NCI-H2196 (cell line): ENCODE measurements around the gene FAM107A.

Experiments
- DNase-seq: peaks from one replicate; lab custom pipeline; 2025; ENCODE audit not compliant: unreplicated experiment; lab: John Stamatoyannopoulos, UW

The FAM107A gene

GRCh38 chr3:58591517-58592510 is 14.6 kb upstream of the FAM107A start:
- no peak for DNase-seq

GRCh38 chr3:58588030-58588614 is 10.9 kb upstream of the FAM107A start:
- DNase-seq = no peak

- no peak for DNase-seq
These were observed 9.6 kb upstream of the FAM107A start for GRCh38 chr3:58586776-58587192.

DNA sequence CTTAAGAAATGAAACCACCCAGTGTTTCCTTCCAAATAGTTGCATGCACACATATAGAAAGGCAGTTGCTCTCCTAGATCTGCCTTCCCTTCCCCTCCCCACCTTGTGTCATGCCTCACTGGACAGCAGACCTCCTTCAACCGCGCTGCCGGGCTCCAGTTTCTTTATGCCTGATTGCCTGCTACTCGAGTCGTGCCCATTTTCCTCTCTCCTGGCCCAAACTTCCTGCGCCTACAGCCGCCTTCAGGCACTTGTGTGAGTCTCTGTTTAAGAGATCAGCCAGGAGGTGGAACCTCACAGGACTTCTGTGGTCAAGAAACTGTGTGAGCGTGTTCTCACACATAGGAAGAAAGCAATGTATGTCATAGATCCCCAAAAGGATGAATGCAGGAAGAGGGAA is 8.8 kb upstream of the FAM107A start:
- DNase-seq = peak; percentile 8

DNA sequence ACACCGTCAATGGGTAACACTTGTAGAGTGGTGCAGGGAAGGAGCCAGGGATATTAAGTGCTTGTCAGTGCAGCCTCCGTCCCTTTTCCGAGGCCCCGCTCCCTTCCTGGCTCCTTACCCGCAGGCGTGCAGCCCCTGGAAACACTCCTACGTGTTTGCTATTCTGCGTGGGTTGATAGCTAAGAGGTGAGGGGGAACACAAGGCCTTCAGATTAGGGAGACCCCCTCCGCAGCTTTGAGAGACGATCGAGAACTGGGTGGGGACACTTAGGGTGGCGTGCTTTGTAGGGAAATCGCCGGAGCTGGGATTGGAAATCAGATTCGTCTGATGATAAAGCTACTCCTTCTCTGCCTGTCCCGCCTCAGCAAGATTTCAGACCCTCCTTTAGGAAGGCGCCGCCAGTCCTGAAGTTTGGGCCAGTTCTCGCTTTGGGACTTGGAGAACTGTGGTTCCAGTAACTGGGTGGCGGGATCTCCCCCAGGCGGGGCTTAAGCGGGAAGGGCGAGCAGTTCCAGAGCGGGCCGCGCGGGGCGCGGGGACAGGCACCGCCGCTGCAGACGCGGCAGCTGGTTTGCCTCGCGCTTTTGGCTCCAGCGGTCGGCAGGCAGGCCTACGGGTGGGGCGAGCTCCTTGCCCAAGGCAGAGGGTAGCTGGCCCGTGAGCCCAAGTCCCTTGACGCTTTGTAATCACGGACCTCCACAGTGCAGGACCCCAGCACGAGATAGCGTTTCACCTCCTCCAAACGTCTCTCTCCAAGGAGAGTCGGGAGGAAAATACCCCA is 8.0 kb upstream of the FAM107A start:
- peak; percentile 70 for DNase-seq

DNA sequence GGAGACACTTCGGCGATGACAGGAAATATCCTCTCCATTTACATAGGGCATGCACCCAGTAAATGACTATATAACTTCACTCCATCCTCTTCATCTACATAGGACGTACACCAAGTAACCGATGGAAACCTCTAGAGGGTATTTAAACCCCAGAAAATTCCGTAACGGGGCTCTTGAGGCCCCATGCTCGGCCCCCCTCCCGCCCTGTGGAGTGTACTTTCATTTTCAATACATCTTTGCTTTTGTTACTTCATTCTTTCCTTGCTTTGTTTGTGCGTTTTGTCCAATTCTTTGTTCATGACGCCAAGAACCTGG is 7.5 kb upstream of the FAM107A start:
- no peak for DNase-seq

- DNase-seq = no peak
These were observed 4.3 kb upstream of the FAM107A start for GRCh38 chr3:58581328-58582091.

DNA sequence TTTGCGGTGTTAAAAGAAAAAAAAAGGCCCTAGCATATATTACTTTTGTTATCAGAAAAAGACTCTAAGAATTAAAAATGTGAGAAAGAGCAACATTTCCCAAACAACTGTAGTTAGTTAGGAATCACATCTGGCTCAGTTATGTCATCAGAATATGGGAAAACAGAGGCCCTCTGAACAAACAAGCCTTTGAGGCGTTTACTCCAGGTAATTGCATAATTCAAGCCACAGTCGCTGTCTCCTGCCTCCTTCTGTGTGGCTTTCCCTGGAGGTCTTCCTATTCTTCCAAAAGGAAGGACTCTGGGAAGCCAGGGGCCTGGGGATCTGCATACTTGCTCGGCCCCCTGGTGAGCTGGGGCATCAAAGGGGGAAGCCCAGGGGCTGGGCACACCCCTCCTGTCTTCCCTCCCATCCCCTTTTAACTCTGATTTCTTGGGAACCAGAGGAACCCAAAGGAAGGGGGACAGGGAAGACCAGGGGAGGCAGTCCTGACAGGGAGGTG is 3.7 kb upstream of the FAM107A start:
- DNase-seq = no peak

- no peak for DNase-seq
These were observed 1.7 kb upstream of the FAM107A start for GRCh38 chr3:58578873-58579272.

DNA sequence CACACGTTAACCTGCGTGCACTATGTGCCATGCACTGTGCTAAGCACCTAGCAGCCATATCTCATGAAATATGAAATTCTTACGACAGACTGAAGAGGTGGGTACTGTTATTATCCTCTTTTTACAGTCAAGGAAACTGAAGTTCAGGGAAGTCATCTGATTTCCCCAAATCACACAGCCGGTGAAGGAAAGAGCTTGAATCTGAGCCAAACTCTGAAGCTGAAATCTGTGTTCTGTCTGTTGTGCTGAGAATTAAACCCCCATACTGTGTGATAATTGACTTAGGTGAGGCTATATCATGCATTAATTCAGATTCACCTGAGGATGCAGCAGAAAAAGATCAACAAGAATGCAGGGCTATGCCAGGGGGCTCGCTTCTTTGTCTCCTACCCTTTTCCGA is 475 bp downstream of the FAM107A start:
- DNase-seq = no peak

GRCh38 chr3:58575971-58576652 is 1.1 kb downstream of the FAM107A start:
- DNase-seq = no peak

GRCh38 chr3:58574682-58575081 is 2.5 kb downstream of the FAM107A start:
- no peak for DNase-seq

DNA sequence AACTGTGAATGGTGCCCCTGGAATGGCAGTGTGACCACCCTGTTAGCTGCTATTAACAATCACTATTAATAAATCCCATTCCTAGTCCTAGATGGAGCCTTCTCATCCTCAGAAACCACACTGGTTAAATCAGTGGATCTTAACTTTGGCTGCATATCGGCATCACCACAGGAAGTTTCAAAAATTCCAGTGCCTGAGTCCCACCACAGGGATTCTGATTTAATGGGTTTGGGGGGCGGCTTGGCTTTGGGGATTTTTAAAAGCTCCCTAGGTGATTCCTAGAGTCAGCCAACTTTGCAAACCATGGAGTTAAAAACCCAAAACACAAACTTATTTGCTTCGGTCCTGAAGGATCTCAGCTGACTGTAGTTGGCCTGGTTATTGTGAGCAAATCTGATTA is 3.1 kb downstream of the FAM107A start:
- DNase-seq = no peak

DNA sequence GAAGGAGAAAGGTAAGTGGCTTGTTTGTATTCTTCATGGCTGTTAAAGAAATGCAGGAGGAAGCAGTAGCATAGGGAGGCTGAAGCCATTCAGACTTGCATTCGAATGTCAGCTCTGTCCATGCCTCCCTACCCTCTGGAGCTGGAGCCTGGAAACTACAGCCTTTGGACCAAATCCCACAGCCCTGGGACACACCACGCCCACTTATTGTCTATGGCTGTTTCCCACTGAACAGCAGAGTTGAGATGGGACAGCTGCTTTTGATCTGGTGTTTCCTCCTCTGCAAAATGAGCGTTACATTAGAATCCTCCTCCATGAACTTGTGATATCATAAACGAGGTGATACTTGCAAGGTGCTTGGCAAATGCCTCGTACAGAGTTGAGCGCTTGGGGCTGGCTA is 3.6 kb downstream of the FAM107A start:
- no peak for DNase-seq

- DNase-seq = no peak
These were observed 4.5 kb downstream of the FAM107A start for GRCh38 chr3:58572634-58573230.

DNA sequence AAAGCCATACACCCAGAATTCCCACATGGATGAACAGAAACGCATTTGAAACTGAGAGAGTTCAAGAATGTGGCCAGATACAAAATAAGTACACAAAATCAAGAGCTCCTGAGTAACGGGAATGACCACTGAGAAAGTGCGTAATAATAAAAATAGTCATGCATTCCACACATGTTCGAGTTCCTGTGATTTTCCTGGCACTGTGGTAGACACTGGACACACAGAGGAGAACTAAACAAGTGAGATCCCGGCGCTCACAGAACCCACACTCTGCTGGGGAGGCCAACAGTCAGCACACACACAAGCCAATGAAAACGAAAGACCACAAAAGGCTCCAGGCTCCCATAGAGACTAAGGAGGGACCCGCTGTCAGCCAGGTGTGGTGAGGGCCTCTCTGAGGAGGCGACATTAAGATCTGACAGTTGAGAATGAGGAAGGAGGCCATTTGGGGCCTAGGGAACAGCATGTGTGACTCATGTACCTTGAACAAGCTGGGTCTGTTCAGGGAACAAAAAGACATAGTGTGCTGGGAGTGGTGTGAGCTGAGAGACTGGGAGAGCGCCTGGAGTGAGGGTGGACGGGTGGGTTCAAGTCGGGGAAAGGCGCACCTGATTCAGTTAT is 5.1 kb downstream of the FAM107A start:
- DNase-seq = no peak

GRCh38 chr3:58570851-58571250 is 6.3 kb downstream of the FAM107A start:
- DNase-seq = no peak

DNA sequence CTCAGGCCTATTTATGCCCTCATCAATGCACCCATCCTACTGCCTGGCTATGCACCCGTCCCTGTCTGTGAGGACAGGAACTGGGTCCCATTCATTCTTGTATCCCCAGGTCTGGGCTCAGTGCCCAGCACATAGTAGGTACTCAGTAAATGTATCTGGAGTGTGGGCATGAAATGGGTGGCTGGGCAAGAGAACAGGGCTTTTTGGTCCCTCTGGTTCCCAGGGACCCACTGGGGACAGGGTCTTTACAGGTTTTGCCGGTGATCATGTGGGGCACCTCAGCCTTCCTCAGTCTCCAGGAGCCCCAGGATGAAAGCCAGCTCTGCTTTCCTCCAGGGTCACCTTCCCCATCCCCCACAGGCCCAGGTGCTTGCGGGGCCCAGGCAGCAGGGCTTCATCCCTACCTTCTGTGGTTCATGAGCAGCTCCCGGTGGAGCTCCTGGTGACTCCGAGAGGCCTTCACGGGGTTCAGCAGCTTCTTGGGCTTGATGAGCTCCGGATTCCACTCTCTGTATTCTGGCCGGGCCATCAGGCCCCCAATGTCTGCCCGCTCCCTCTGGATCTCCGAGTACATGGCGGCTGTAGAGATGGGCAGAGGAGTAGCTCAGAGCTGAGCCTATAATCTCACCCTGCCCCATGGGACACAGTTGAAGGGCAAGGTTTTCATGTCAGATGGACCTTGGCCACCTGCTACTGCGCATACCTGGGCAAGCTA is 7.7 kb downstream of the FAM107A start:
- DNase-seq = no peak
